SK-N-MC (cell line): ENCODE data around the gene CCDC50.

Source experiments
- EZH2 ChIP-seq: fragments of 200-600 bp; sonication (generic); IDR thresholded peaks from one replicate; pipeline ENCODE4 v1.6.1; 2017; ENCODE audit warnings: antibody characterized with exemption
- FOXP2 ChIP-seq: optimal IDR thresholded peaks from 2 replicates; pipeline ENCODE3; 2011; ENCODE audit warnings: mild to moderate bottlenecking, moderate library complexity; ENCODE audit not compliant: insufficient read depth; ENCODE audit errors: extremely low read length, control extremely low read depth
- POLR2AphosphoS5 ChIP-seq: IDR thresholded peaks from 2 replicates; pipeline ENCODE4 v1.6.1; 2012; ENCODE audit warnings: mild to moderate bottlenecking, low read depth, low read length, borderline replicate concordance

DNA sequence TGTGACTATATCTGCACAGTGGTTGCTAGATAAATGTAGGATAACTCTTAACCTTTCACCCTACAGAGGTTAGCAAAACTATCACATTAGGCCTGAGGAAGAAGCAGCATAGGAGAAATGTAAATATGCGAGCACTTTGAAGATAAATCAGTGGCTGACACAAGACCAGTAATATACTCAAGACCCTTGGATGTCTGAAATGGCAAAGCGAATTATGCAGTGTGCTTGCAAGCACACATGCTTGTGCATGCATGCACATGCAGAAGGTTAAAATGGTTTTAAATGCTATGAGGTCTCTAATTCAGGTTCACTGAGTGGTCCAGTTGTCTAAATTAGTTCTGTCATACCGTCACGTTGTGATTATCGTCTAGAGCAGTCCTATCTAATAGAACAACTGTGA, 14.7 kb downstream of the CCDC50 start:
- no peak for TF ChIP-seq EZH2
- no peak for TF ChIP-seq POLR2AphosphoS5
- no peak for TF ChIP-seq FOXP2
